ENCODE results near the gene MR1. TPM values are rescaled to one million over a fixed set of nuclear protein-coding genes. Genes with fewer than 3 reads are reported as not detected.

MR1 gene
- total and polyA plus RNA-seq, 2 of the 13 experiments (the other 11 are each of a cell fraction or from before 2014, with no cell fraction given) = 7.7 to 10.4 TPM

GRCh38 chr1:181105134-181106021, 71.6 kb downstream of the MR1 start (continued):
- TF ChIP-seq, protein P1, sequence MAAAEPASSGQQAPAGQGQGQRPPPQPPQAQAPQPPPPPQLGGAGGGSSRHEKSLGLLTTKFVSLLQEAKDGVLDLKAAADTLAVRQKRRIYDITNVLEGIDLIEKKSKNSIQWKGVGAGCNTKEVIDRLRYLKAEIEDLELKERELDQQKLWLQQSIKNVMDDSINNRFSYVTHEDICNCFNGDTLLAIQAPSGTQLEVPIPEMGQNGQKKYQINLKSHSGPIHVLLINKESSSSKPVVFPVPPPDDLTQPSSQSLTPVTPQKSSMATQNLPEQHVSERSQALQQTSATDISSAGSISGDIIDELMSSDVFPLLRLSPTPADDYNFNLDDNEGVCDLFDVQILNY (CRISPR knock-in tag; conservative IDR thresholded peaks at IDR 0.05) = no peak
- TF ChIP-seq MAFK (conservative IDR thresholded peaks at IDR 0.05 in 1 of 2, IDR thresholded peaks at IDR 0.05 in 1 of 2; ENCODE audit: low read length in 2 of 2) (no peak), GMEB2 (CRISPR knock-in tag; IDR thresholded peaks at IDR 0.05; ENCODE audit: low read depth) (no peak), CEBPB (IDR thresholded peaks at IDR 0.05; ENCODE audit: borderline replicate concordance, low read depth, low read length) (peak; percentile 39; the same call in 1 of the 2 replicates), TCF12 (IDR thresholded peaks at IDR 0.05) (no peak), TCF12 (CRISPR knock-in tag; IDR thresholded peaks at IDR 0.05) (no peak), NR0B2 (CRISPR knock-in tag; IDR thresholded peaks at IDR 0.05) (0 out of 2 replicates have a peak, but pooled peaks have one; percentile 1), MXI1 (IDR thresholded peaks at IDR 0.05; ENCODE audit: borderline replicate concordance, low read depth, low read length) (peak; percentile 37; the same call in 1 of the 3 replicates), ZNF572 (CRISPR knock-in tag; IDR thresholded peaks at IDR 0.05) (no peak), ZNF780A (CRISPR knock-in tag; IDR thresholded peaks at IDR 0.05) (no peak), NFE2 (CRISPR knock-in tag; IDR thresholded peaks at IDR 0.05) (no peak), SRY (CRISPR knock-in tag; IDR thresholded peaks at IDR 0.05) (0 out of 2 replicates have a peak, but pooled peaks have one; percentile 74), PBX2 (CRISPR knock-in tag; IDR thresholded peaks at IDR 0.05) (no peak), KMT2A (CRISPR knock-in tag; IDR thresholded peaks at IDR 0.05) (no peak), CTCF (CRISPR knock-in tag; IDR thresholded peaks at IDR 0.05) (no peak), POGZ (CRISPR knock-in tag; IDR thresholded peaks at IDR 0.05) (no peak)
- TF ChIP-seq, protein P2, sequence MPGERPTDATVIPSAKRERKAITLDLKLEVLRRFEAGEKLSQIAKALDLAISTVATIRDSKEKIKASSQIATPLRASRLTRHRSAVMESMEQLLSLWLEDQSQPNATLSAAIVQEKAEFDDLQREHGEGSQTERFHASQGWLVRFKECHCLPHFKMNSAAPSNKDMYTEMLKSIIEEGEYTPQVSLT (CRISPR knock-in tag; IDR thresholded peaks at IDR 0.05; ENCODE audit: borderline replicate concordance, low read depth) = no peak
- TF ChIP-seq, protein P3, sequence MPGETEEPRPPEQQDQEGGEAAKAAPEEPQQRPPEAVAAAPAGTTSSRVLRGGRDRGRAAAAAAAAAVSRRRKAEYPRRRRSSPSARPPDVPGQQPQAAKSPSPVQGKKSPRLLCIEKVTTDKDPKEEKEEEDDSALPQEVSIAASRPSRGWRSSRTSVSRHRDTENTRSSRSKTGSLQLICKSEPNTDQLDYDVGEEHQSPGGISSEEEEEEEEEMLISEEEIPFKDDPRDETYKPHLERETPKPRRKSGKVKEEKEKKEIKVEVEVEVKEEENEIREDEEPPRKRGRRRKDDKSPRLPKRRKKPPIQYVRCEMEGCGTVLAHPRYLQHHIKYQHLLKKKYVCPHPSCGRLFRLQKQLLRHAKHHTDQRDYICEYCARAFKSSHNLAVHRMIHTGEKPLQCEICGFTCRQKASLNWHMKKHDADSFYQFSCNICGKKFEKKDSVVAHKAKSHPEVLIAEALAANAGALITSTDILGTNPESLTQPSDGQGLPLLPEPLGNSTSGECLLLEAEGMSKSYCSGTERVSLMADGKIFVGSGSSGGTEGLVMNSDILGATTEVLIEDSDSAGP (CRISPR knock-in tag; IDR thresholded peaks at IDR 0.05; ENCODE audit: borderline replicate concordance) = peak; percentile 92
- TF ChIP-seq, protein P4, sequence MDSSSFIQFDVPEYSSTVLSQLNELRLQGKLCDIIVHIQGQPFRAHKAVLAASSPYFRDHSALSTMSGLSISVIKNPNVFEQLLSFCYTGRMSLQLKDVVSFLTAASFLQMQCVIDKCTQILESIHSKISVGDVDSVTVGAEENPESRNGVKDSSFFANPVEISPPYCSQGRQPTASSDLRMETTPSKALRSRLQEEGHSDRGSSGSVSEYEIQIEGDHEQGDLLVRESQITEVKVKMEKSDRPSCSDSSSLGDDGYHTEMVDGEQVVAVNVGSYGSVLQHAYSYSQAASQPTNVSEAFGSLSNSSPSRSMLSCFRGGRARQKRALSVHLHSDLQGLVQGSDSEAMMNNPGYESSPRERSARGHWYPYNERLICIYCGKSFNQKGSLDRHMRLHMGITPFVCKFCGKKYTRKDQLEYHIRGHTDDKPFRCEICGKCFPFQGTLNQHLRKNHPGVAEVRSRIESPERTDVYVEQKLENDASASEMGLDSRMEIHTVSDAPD (CRISPR knock-in tag; IDR thresholded peaks at IDR 0.05) = no peak
